Lung (tissue), 16 donors: ENCODE results near the gene PRMT7. TPM values are rescaled to one million over a fixed set of nuclear protein-coding genes. Genes with fewer than 3 reads are reported as not detected.

Experiments
- ATAC-seq: fragments of 200-7000 bp; cut with Tn5 transposase; one replicate; pipeline ENCODE4 v1.9.1; 2020; ENCODE audit warnings: moderate number of reproducible peaks; ENCODE audit not compliant: insufficient read depth, low FRiP score
- DNase-seq, 3 donors: peaks; one replicate each; pipeline ENCODE4 v3.0.0-alpha.2; 2013 to 2017
- H3K27ac ChIP-seq, 2 donors: one replicate each; pipeline ENCODE4 v1.5.1; 2013; ENCODE audit warnings: mild to moderate bottlenecking in 2 of 2, moderate library complexity in 2 of 2, control low read depth in 1 of 2, inconsistent platforms in 1 of 2, low read depth in 1 of 2, low read length in 1 of 2
- H3K27me3 ChIP-seq, 3 donors: one replicate each; pipeline ENCODE4 v1.5.1; 2013; ENCODE audit warnings: low read length in 2 of 3; ENCODE audit not compliant: control insufficient read depth in 3 of 3, insufficient read depth in 3 of 3
- H3K36me3 ChIP-seq, 4 donors: one replicate each; pipeline ENCODE4 v1.5.1; 2013; ENCODE audit warnings: low read length in 4 of 4, mild to moderate bottlenecking in 1 of 4, moderate library complexity in 1 of 4; ENCODE audit not compliant: control insufficient read depth in 4 of 4, insufficient read depth in 4 of 4
- H3K4me1 ChIP-seq, 5 donors: one replicate each; pipeline ENCODE4 v1.5.1; 2013; ENCODE audit warnings: low read length in 5 of 5, mild to moderate bottlenecking in 2 of 5, moderate library complexity in 1 of 5; ENCODE audit not compliant: control insufficient read depth in 5 of 5, insufficient read depth in 5 of 5
- H3K4me3 ChIP-seq: one replicate; pipeline ENCODE4 v1.5.1; 2013; ENCODE audit warnings: mild to moderate bottlenecking, control low read depth, moderate library complexity
- H3K9ac ChIP-seq, 2 donors: one replicate each; pipeline ENCODE4 v1.5.1; 2013; ENCODE audit warnings: low read length in 2 of 2, control low read depth in 1 of 2; ENCODE audit not compliant: insufficient read depth in 1 of 2
- H3K9me3 ChIP-seq, 4 donors: one replicate each; pipeline ENCODE4 v1.5.1; 2013; ENCODE audit warnings: low read length in 3 of 4, mild to moderate bottlenecking in 1 of 4, moderate library complexity in 1 of 4; ENCODE audit not compliant: control insufficient read depth in 4 of 4, insufficient read depth in 3 of 4
- whole genome bisulfite sequencing, 2 donors: extraction: QIAGEN DNeasy Blood & Tissue Kit; methylation state at CpG; one replicate each; pipeline ENCODE4 v1.1.7; 2013; 5-methylcytosine and 5-hydroxymethylcytosine counted together
- long read RNA-seq, 5 donors: transcript quantifications; one replicate each; lab custom pipeline, GENCODE V29; 2026
- polyA plus RNA-seq, 2 donors: library from polyadenylated mRNA; stranded (reverse); fragments of 200-250 nt; gene quantifications; one replicate each; pipeline ENCODE4 v1.2.1, GENCODE V29; 2013
- total RNA-seq, 2 donors: library from RNA; depleted of rRNA in 1 of 2; stranded (reverse); fragments of >200 nt in 1 of 2; gene quantifications; one replicate each; pipeline ENCODE4 v1.2.1, GENCODE V29; 2014 to 2021
- TF ChIP-seq, protein P1 (sequence below): IDR thresholded peaks from 2 replicates; pipeline ENCODE4 v1.5.1; 2012; ENCODE audit warnings: mild to moderate bottlenecking; ENCODE audit errors: control extremely low read depth, extremely low read depth
- donor health status: control.
- donor health status: control.
- donor health status: Bipolar disorder and iron deficiency.
- donor health status: healthy.
- donor health status: DM: yes; HTN: yes; CAD: no.

The PRMT7 gene, protein sequence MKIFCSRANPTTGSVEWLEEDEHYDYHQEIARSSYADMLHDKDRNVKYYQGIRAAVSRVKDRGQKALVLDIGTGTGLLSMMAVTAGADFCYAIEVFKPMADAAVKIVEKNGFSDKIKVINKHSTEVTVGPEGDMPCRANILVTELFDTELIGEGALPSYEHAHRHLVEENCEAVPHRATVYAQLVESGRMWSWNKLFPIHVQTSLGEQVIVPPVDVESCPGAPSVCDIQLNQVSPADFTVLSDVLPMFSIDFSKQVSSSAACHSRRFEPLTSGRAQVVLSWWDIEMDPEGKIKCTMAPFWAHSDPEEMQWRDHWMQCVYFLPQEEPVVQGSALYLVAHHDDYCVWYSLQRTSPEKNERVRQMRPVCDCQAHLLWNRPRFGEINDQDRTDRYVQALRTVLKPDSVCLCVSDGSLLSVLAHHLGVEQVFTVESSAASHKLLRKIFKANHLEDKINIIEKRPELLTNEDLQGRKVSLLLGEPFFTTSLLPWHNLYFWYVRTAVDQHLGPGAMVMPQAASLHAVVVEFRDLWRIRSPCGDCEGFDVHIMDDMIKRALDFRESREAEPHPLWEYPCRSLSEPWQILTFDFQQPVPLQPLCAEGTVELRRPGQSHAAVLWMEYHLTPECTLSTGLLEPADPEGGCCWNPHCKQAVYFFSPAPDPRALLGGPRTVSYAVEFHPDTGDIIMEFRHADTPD
- total RNA-seq (10 to 100 TPM; 38.6 to 55.5 TPM), polyA plus RNA-seq (10 to 100 TPM; 20.3 to 38.3 TPM)
- long read RNA-seq, donor 1, partial matches to known transcripts = 0 of 4 reads
- long read RNA-seq, donor 1, other reads (novel, unspliced or antisense) = 0 of 4 reads
- long read RNA-seq, donor 2, partial matches to known transcripts = 0 of 1 reads
- long read RNA-seq, donor 2, other reads (novel, unspliced or antisense) = 0 of 1 reads
- long read RNA-seq, donor 3 = 0 reads
- long read RNA-seq, donor 4, partial matches to known transcripts = 0 of 1 reads
- long read RNA-seq, donor 4, other reads (novel, unspliced or antisense) = 0 of 1 reads
- long read RNA-seq, donor 5, partial matches to known transcripts = 0 of 4 reads
- long read RNA-seq, donor 5, other reads (novel, unspliced or antisense) = 0 of 4 reads

DNA sequence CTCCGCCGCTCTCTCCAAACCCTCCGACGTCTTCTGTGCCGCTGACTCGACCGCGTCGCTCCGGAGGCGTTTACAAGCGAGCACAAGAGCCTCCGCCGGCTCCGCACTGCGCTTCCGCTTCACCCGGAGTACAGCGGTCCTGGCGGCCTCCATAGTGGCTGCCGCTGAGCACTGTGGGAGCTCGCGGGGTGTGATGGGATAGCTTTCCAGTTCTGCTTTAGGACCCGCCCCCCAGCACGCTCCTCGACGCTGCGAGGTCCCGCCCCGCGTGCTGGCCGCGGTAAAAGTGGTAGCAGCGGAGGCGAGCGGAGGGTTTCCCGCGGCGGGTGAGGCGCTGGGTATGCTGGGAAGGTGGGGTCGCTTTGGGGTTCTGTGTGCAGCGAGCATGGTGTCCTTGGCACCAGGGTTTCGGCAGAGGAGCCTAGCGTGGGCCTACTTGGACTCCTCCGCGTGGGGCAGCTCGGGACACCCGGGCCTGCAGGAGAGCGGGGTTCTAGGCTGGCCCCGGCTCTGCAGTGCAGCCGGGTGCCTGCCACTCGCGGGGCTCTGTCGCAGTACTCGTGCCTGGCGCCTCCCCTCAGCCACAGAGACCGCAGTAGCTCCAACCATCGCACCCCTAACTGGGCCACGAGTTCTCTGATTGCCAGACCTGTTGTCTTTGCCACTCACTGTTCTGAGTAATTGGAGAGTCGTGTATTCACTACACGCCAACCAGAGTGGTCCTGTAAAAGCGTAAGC, at the start of gene PRMT7, which contains the start of gene SLC7A6OS:
TSS of gene PRMT7 (plus strand) at position 246 of the 738 bp plus-strand sequence. CDS start 4,961 bp downstream, outside the sequence.
TSS of gene SLC7A6OS (minus strand) at position 173 of the 738 bp plus-strand sequence. CDS start at position 153, 20 bp downstream.
- ATAC-seq (peak; percentile 100), DNase-seq (peak; percentile 92 to 95 (median 93))
- TF ChIP-seq, protein P1, sequence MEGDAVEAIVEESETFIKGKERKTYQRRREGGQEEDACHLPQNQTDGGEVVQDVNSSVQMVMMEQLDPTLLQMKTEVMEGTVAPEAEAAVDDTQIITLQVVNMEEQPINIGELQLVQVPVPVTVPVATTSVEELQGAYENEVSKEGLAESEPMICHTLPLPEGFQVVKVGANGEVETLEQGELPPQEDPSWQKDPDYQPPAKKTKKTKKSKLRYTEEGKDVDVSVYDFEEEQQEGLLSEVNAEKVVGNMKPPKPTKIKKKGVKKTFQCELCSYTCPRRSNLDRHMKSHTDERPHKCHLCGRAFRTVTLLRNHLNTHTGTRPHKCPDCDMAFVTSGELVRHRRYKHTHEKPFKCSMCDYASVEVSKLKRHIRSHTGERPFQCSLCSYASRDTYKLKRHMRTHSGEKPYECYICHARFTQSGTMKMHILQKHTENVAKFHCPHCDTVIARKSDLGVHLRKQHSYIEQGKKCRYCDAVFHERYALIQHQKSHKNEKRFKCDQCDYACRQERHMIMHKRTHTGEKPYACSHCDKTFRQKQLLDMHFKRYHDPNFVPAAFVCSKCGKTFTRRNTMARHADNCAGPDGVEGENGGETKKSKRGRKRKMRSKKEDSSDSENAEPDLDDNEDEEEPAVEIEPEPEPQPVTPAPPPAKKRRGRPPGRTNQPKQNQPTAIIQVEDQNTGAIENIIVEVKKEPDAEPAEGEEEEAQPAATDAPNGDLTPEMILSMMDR = no peak
- Histone ChIP-seq H3K4me1 (peaks cover 3 to 18% (median 8%) of the 10 kb centered on the region in 5 donors), H3K9ac (peak within 1 kb of the TSS; percentile 54 to 68), H3K36me3 (peaks cover 5 to 15% (median 8%) of the 10 kb centered on the region in 4 donors), H3K27ac (peak within 1 kb of the TSS; percentile 86 to 88), H3K27me3 (no peaks in the 10 kb centered on the region), H3K9me3 (no peaks in the 10 kb centered on the region), H3K4me3 (peak within 1 kb of the TSS; percentile 66)
- WGBS, 2 donors = 0% methylated on average over 62 of the region's 62 CpGs

DNA sequence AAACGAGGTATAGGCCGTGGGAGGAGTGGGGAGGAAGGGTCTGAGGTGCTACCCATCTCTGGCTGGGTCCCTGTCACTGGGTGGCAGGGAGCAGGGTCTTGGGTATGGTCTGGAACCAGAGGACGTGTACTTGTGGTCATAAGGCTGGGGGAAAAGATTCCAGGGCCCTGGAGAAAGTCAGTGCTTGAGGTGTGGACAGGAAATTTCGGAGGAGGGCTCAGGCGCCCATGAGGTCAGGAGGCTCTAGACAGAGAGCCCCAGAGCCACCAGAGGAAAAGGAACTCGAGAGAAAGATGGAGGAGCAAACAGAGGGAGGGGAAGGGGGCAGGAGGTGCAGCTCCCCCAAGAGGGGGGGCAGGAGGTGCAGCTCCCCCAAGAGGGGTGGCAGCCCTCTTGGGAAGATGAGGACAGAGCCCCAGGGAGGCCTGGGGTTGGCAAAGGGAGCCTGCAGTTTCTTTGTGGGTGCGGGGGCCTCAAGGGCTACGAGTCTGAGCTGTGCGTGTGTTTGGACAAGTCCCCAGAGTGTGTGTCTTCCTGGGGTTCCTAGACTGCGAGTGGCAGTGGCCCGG, 47.2 kb upstream of the PRMT7 start:
- no peaks in the 10 kb centered on the region for H3K9me3 ChIP-seq
- no peaks in the 10 kb centered on the region for H3K27me3 ChIP-seq
- TF ChIP-seq, protein P1 = no peak
- peaks cover 0 to 19% (median 1%) of the 10 kb centered on the region in 4 donors for H3K36me3 ChIP-seq
- peak overlapping the region; percentile 99 for H3K27ac ChIP-seq
- ATAC-seq = no peak
- H3K4me3 ChIP-seq = peak overlapping the region; percentile 68
- H3K4me1 ChIP-seq = peaks cover 0 to 17% (median 5%) of the 10 kb centered on the region in 5 donors
- 30 to 36% methylated on average over 11 of the region's 11 CpGs for WGBS, 2 donors
- DNase-seq = no peak
- no peak overlapping the region for H3K9ac ChIP-seq
